Stimulated activated naive CD8-positive, alpha-beta T cell treated with anti-CD3 and anti-CD28 coated beads, Interleukin-15, Interleukin-2, amounts not matched to agents 100 U/mL and 50 U/mL, for 24 hours (primary cell): ENCODE data around the gene JDP2.

Experiments
- ATAC-seq: fragments of 150-1000 bp; cut with Tn5 transposase; one replicate; pipeline ENCODE4 v1.10.0; 2021
- DNase-seq: peaks from one replicate; pipeline ENCODE4 v3.0.0; 2021

The JDP2 gene

GRCh38 chr14:75514673-75515628, 87.1 kb downstream of the JDP2 start:
- ATAC-seq (peak; percentile 65), DNase-seq (peak; percentile 58)

- DNase-seq: peak; percentile 23
- ATAC-seq: no peak
Measured at GRCh38 chr14:75515629-75515996, 87.8 kb downstream of the JDP2 start.

GRCh38 chr14:75518625-75519024, 90.8 kb downstream of the JDP2 start:
- ATAC-seq (no peak), DNase-seq (peak; percentile 67)

GRCh38 chr14:75519394-75519793, 91.6 kb downstream of the JDP2 start:
- ATAC-seq (no peak), DNase-seq (no peak)

GRCh38 chr14:75519826-75520728, 92.3 kb downstream of the JDP2 start:
- ATAC-seq (no peak), DNase-seq (no peak)

- ATAC-seq (no peak), DNase-seq (no peak)
Measured at GRCh38 chr14:75520852-75521251, 93.0 kb downstream of the JDP2 start.

GRCh38 chr14:75521415-75522199, 93.8 kb downstream of the JDP2 start:
- DNase-seq: peak; percentile 29
- peak; percentile 15 for ATAC-seq

- peak; percentile 76 for ATAC-seq
- DNase-seq: peak; percentile 73
Measured at GRCh38 chr14:75522224-75522982, 94.6 kb downstream of the JDP2 start, which contains the start of gene BATF. Gene BATF (plus strand): TSS chr14:75522469. CDS start chr14:75522683, 214 bp downstream.

- ATAC-seq: no peak
- no peak for DNase-seq
Measured at GRCh38 chr14:75522983-75523318, 95.1 kb downstream of the JDP2 start.
